Hepatocyte (in vitro differentiated cells): Measurements from ENCODE around the gene MEA1.

Source experiments
- CTCF ChIP-seq: fragments of 200-600 bp; sonication (generic); IDR thresholded peaks from 2 replicates; pipeline ENCODE4 v1.5.1; 2016; ENCODE audit warnings: antibody characterized with exemption, mild to moderate bottlenecking; ENCODE audit not compliant: poor library complexity
- EZH2 ChIP-seq: fragments of 200-600 bp; sonication (generic); IDR thresholded peaks from 2 replicates; pipeline ENCODE4 v1.6.1; 2016; ENCODE audit warnings: antibody characterized with exemption, mild to moderate bottlenecking, borderline replicate concordance
- EZH2phosphoT487 ChIP-seq: fragments of 200-600 bp; sonication (generic); IDR thresholded peaks from one replicate; pipeline ENCODE4 v1.6.1; 2018; ENCODE audit warnings: antibody characterized with exemption, mild to moderate bottlenecking, low read depth, moderate library complexity; ENCODE audit not compliant: unreplicated experiment, severe bottlenecking

- no peak for TF ChIP-seq CTCF
- no peak for TF ChIP-seq EZH2phosphoT487
- no peak for TF ChIP-seq EZH2
Measured at GRCh38 chr6:43040542-43041257, 27.0 kb upstream of the MEA1 start.
